Fibroblast of pulmonary artery (primary cell): ENCODE results near the gene MPHOSPH9.

Experiments used
- DNase-seq: peaks from one replicate; pipeline ENCODE4 v3.0.0-alpha.2; 2010; ENCODE audit warnings: low read depth
- H3K4me3 ChIP-seq: replicated peaks from 2 replicates; pipeline ENCODE4 v1.5.1; 2011; ENCODE audit warnings: low read depth, mild to moderate bottlenecking, control low read depth, low read length, moderate library complexity
- TF ChIP-seq, protein P1 (sequence below): IDR thresholded peaks from 2 replicates; pipeline ENCODE4 v1.5.1; 2011; ENCODE audit warnings: mild to moderate bottlenecking, control low read depth, low read length, inconsistent platforms; ENCODE audit errors: missing control alignments

Gene MPHOSPH9

DNA sequence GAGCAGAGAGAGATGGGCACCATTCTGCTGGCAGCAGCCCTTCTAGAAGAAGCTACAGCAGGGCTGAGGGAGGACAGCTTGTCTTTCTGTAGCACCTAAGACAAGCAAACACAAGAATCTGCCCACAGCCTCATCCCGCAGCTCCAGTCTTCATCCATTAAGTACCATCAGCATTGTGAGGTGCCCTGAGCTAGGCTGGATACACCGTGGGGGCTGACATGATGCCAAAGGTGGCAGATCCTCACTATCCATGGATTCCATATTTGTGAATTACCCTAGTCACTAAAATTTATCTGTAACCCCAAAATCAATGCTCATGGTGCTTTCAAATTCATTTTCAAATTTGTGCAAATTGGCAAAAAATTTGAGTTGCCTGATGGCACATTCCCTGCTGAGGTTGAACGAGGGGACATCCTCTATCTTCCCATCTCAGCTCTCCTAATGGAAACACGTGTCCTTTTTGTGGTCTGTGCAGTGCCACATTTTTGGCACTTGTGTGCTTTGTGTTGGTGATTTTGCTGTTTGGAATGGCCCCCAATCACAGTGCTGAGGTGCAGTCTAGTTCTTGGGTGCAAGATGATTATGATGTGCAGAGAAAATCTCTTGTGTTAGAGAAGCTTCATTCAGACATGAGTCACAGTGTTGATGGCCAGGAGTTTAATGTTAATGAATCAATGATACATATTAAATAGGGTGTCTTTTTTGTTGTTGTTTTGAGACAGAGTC, 89.0 kb downstream of the MPHOSPH9 start:
- TF ChIP-seq, protein P1, sequence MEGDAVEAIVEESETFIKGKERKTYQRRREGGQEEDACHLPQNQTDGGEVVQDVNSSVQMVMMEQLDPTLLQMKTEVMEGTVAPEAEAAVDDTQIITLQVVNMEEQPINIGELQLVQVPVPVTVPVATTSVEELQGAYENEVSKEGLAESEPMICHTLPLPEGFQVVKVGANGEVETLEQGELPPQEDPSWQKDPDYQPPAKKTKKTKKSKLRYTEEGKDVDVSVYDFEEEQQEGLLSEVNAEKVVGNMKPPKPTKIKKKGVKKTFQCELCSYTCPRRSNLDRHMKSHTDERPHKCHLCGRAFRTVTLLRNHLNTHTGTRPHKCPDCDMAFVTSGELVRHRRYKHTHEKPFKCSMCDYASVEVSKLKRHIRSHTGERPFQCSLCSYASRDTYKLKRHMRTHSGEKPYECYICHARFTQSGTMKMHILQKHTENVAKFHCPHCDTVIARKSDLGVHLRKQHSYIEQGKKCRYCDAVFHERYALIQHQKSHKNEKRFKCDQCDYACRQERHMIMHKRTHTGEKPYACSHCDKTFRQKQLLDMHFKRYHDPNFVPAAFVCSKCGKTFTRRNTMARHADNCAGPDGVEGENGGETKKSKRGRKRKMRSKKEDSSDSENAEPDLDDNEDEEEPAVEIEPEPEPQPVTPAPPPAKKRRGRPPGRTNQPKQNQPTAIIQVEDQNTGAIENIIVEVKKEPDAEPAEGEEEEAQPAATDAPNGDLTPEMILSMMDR, result no peak
- no peak for DNase-seq
- no peak overlapping the region for H3K4me3 ChIP-seq

DNA sequence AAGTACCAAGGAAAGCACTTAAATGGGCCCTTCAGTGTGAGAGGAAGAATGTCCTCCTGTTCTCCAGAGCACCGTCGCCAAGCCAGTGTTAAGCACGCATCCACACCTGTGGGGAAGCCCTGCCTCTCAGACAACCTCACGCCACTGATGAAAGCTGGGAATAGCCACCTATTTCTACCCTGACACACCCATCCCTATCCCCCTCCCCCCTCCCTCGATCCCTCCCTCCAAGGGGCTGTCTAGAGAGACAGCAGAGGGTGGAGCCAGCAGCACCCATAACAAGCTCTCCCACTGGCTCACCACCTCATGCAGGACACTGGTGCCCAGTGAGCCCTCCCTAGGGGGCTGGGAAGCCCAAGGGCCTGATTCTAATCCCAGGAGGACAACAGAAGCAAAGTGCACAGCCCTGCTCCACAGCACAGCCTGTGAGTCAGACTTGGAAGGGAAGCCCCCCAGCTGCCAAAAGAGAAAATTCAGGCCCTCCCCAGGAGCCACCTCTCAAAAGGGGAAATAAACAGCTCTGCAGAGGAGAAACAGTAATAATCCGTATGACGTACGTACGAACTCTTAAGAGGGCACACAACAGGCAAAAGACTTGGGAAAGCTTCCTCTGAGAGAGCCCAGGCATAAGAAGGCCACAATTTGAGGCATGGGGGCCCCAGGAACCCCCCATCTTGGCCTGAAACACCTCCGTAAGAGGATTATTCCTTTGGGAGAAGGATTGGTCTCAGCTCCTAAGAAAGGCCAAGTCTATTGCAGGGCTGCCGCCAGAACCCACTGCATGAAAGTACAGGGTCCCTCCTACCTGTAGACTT, 89.8 kb downstream of the MPHOSPH9 start:
- DNase-seq, result no peak
- TF ChIP-seq, protein P1, result no peak
- H3K4me3 ChIP-seq, result no peak overlapping the region

DNA sequence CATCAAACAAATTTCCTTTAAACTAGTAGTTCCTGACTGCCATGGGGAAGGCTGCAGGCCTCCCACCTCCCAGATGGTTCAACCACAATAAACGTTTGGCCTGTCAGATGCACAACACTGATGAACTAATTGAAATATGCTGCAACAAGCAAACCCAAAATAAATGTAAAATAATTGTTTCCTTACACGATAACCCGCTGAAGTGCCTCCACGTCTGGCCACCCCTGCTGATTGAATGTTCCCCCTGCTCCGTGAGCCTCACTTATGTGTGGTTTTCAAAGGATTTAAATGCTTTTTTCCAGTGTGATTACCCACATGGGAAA, 90.5 kb downstream of the MPHOSPH9 start:
- TF ChIP-seq, protein P1, result no peak
- no peak for DNase-seq
- H3K4me3 ChIP-seq, result no peak overlapping the region

DNA sequence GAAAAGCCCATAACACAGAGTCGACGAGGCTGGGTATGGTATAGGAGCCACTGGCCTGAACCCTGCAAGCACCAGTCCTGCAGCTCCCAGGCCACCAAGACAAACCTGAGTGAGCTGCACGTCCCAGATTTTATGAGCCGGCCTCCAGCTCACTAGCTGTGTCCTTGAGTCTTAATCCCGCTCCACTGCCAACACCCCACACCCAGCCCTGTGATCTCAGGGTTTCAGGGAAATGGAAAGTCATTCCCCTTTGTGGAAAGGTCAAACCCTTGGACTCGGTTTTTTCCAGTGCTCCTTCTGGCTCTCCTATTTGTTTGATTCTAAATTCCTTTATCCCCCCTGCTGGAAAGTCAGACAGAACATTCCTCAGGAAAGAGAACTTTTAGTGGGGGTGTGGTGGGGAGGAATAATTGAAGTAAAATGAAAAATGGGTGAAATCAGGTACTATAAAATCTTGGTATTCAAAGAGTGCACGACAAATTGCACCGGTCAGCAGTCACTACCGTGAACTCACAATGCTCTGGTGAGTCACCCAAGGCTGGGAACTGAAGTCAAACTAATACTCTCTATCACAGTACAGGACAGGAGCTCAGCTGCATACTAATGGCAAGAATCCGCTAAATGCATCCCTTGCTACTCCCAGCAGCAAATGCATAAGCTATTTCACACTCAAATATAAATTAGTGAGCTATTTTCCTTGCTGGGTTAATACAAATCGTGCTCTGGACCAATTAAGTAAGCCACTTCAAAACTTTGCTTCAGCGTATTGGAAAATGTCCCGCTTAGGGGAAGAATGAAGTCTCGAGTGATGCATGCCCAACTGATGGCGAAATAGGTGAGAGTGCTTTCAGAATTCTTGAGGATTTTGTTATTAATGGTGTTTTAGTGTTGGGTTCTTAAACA, 91.1 kb downstream of the MPHOSPH9 start:
- TF ChIP-seq, protein P1, result no peak
- DNase-seq, result peak; percentile 74
- H3K4me3 ChIP-seq, result no peak overlapping the region

DNA sequence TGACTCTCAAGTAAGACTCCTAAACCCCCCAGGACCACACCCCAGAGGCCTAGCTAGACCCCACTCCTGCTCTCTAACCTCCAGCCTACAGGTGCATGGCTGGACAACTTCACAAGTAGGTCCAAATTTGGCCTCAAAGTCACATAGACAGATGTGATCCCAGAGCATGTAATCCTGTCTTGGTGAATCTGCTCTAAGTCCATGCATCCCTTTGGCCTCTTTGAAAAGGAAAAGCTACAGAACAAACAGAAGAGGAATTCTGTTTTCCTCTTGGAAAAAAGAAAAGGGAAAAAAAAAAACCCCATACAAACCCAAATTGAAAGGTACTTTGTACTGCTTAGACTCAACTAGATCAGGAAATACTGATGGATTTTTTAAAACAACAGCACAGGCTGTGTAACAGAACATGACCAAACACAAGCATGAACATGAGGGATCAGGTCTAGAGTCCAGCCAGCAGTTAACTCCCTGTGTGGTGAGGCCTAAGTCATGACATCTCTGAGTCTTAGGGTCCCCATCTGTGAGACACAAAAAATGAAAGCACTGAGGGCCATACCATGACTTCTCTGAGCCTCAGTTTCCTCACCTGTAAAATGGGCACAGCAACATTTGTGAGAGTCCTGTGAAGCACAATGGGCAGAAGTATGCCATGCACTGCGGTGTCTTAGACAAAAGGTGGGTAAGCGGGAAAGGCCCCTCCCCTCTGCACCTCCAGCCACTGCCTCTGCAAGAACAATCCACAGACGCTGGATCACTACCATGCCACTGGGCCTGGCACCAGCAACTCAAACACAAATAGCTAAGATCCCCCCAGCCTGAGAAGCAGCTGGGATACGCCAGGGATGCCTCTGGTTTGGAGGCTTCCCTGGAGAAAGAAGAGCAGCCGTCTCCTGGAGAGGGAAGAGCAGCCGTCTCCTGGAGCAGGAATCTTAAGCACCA, 92.0 kb downstream of the MPHOSPH9 start:
- no peak for DNase-seq
- no peak overlapping the region for H3K4me3 ChIP-seq
- TF ChIP-seq, protein P1, result no peak
